K562 (cell line): ENCODE measurements around the gene VRK3. TPM values are rescaled to one million over a fixed set of nuclear protein-coding genes. Genes with fewer than 3 reads are reported as not detected.

Experiments
- ARHGAP35 ChIP-seq: fragments of 450-650 bp; IDR thresholded peaks from 2 replicates; pipeline ENCODE4 v1.6.1; 2018; ENCODE audit not compliant: partially characterized antibody
- CBX1 ChIP-seq: sonication (generic); IDR thresholded peaks from 2 replicates; pipeline ENCODE4 v1.6.1; 2016; ENCODE audit warnings: antibody characterized with exemption, low read depth, mild to moderate bottlenecking
- CHD4 ChIP-seq: fragments of 200-600 bp; sonication (generic); IDR thresholded peaks from 3 replicates; pipeline ENCODE4 v1.6.1; 2012; ENCODE audit warnings: low read depth, mild to moderate bottlenecking, mixed read lengths, low read length, inconsistent platforms; ENCODE audit not compliant: insufficient read depth, insufficient replicate concordance, poor library complexity, severe bottlenecking
- ELK3 ChIP-seq: fragments of 450-650 bp; formaldehyde crosslinking; IDR thresholded peaks from 2 replicates; pipeline ENCODE4 v1.4.0; 2020; ENCODE audit warnings: mild to moderate bottlenecking
- EZH2 ChIP-seq: IDR thresholded peaks from 2 replicates; pipeline ENCODE4 v1.6.1; 2012; ENCODE audit warnings: low read depth, mild to moderate bottlenecking, inconsistent platforms, low read length, borderline replicate concordance
- FOSL1 ChIP-seq: fragments of 200-800 bp; sonication (Bioruptor generic); conservative IDR thresholded peaks from 2 replicates; pipeline ENCODE4 v1.6.1; 2016; ENCODE audit warnings: missing genetic modification characterization, missing compliant biosample characterization
- MTA2 ChIP-seq: fragments of 450-650 bp; IDR thresholded peaks from 2 replicates; pipeline ENCODE4 v1.6.1; 2016; ENCODE audit warnings: low read depth
- NEUROD1 ChIP-seq: fragments of 150-350 bp; IDR thresholded peaks from 2 replicates; pipeline ENCODE4 v1.6.1; 2014; ENCODE audit warnings: borderline replicate concordance, low read length, low read depth; ENCODE audit not compliant: partially characterized antibody
- NR3C1 ChIP-seq: sonication (generic); formaldehyde crosslinking; IDR thresholded peaks from 2 replicates; pipeline ENCODE4 v1.8.1; 2022; ENCODE audit warnings: missing genetic modification reagents
- POLR2B ChIP-seq: fragments of 450-650 bp; IDR thresholded peaks from 2 replicates; pipeline ENCODE4 v1.6.1; 2018; ENCODE audit warnings: low read depth; ENCODE audit not compliant: partially characterized antibody
- POLR2G ChIP-seq: fragments of 200-400 bp; formaldehyde crosslinking; IDR thresholded peaks from 2 replicates; pipeline ENCODE4 v1.6.1; 2017; ENCODE audit warnings: low read depth, mild to moderate bottlenecking, antibody characterized with exemption, low read length, moderate library complexity
- RBFOX2 ChIP-seq: fragments of 200-400 bp; formaldehyde crosslinking; IDR thresholded peaks from 2 replicates; pipeline ENCODE4 v1.6.1; 2017; ENCODE audit warnings: low read depth, mild to moderate bottlenecking, low read length, moderate library complexity
- RFX5 ChIP-seq: IDR thresholded peaks from 2 replicates; pipeline ENCODE4 v1.6.1; 2011; ENCODE audit warnings: low read depth, mild to moderate bottlenecking, improper control_type of control experiment, low read length
- ZBED1 ChIP-seq: IDR thresholded peaks from 2 replicates; pipeline ENCODE4 v1.6.1; 2014
- ZEB2 ChIP-seq: fragments of 450-650 bp; IDR thresholded peaks from 2 replicates; pipeline ENCODE4 v1.6.1; 2016
- polyA plus RNA-seq, 8 experiments: library from polyadenylated mRNA; depleted of rRNA in 4 of 8; stranded (reverse) in 5 of 8; unstranded in 3 of 8; fragments of >200 nt; fragmentation: Nextera tagmentation in 2 of 8; fragmentation: Illumina TruSeq in 1 of 8; extraction: Ambion mirVana in 2 of 8; extraction: Trizol in 1 of 8; gene quantifications; 2 replicates each; pipeline versions ENCODE4 v1.2.1 to v1.2.3, GENCODE V29; 2011 to 2014; ENCODE audit warnings: inconsistent platforms in 1 of 8, missing spikeins in 1 of 8
- total RNA-seq, 7 experiments: library from RNA; depleted of rRNA in 6 of 7; stranded (reverse); fragments of >200 nt in 6 of 7; fragmentation: Illumina TruSeq in 2 of 7; extraction: Trizol in 2 of 7; gene quantifications; 2 replicates each; pipeline versions ENCODE4 v1.2.1 to v1.2.3, GENCODE V29; 2011 to 2021; ENCODE audit warnings: low replicate concordance in 1 of 7
- TF ChIP-seq, protein P1 (sequence below): sonication (generic); formaldehyde crosslinking; IDR thresholded peaks from 2 replicates; pipeline ENCODE4 v1.8.1; 2023; ENCODE audit warnings: mild to moderate bottlenecking, missing genetic modification reagents
- TF ChIP-seq, protein P2 (sequence below): fragments of 450-650 bp; formaldehyde crosslinking; conservative IDR thresholded peaks from 2 replicates; pipeline ENCODE4 v1.4.0; 2022; ENCODE audit warnings: mild to moderate bottlenecking, missing genetic modification characterization
- TF ChIP-seq, protein P3 (sequence below): fragments of 250-450 bp; sonication (Bioruptor Pico); IDR thresholded peaks from 2 replicates; pipeline ENCODE4 v1.9.0; 2021; ENCODE audit warnings: mild to moderate bottlenecking

The VRK3 gene
- total and polyA plus RNA-seq, 9 of the 15 experiments (the other 6 are each of a cell fraction or from before 2014, with no cell fraction given), result 25.6 to 94.3 (median 42.9) TPM

- TF ChIP-seq, protein P1, sequence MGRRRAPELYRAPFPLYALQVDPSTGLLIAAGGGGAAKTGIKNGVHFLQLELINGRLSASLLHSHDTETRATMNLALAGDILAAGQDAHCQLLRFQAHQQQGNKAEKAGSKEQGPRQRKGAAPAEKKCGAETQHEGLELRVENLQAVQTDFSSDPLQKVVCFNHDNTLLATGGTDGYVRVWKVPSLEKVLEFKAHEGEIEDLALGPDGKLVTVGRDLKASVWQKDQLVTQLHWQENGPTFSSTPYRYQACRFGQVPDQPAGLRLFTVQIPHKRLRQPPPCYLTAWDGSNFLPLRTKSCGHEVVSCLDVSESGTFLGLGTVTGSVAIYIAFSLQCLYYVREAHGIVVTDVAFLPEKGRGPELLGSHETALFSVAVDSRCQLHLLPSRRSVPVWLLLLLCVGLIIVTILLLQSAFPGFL (CRISPR knock-in tag), result no peak
- TF ChIP-seq ARHGAP35, result no peak
- TF ChIP-seq, protein P2, sequence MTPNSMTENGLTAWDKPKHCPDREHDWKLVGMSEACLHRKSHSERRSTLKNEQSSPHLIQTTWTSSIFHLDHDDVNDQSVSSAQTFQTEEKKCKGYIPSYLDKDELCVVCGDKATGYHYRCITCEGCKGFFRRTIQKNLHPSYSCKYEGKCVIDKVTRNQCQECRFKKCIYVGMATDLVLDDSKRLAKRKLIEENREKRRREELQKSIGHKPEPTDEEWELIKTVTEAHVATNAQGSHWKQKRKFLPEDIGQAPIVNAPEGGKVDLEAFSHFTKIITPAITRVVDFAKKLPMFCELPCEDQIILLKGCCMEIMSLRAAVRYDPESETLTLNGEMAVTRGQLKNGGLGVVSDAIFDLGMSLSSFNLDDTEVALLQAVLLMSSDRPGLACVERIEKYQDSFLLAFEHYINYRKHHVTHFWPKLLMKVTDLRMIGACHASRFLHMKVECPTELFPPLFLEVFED, result no peak; the same call in 1 of the 2 replicates
- TF ChIP-seq RFX5, result peak; percentile 48; the same call in 1 of the 2 replicates
- TF ChIP-seq MTA2, result no peak
- peak; percentile 82 for TF ChIP-seq POLR2G
- TF ChIP-seq ELK3 (CRISPR knock-in tag), result no peak
- no peak for TF ChIP-seq CHD4
- no peak; the same call in 1 of the 2 replicates for TF ChIP-seq FOSL1 (tag)
- TF ChIP-seq, protein P3, sequence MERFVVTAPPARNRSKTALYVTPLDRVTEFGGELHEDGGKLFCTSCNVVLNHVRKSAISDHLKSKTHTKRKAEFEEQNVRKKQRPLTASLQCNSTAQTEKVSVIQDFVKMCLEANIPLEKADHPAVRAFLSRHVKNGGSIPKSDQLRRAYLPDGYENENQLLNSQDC (CRISPR knock-in tag), result no peak
- peak; percentile 83 for TF ChIP-seq POLR2B
- TF ChIP-seq ZBED1, result no peak
- peak; percentile 71 for TF ChIP-seq RBFOX2
- no peak for TF ChIP-seq NR3C1
- no peak for TF ChIP-seq NEUROD1
- TF ChIP-seq EZH2, result no peak
- no peak; the same call in 1 of the 2 replicates for TF ChIP-seq CBX1
- TF ChIP-seq ZEB2, result no peak
Measured at GRCh38 chr19:50025022-50025793, at the start of gene VRK3 (continued).
